HG03175 (cell line): ENCODE data around the gene TSPAN13.

Experiments
- ATAC-seq: cut with Tn5 transposase; IDR thresholded peaks from one replicate; pipeline ENCODE4 v1.9.1; 2021; ENCODE audit warnings: mild to moderate bottlenecking, moderate library complexity; ENCODE audit not compliant: unreplicated experiment

Gene TSPAN13

DNA sequence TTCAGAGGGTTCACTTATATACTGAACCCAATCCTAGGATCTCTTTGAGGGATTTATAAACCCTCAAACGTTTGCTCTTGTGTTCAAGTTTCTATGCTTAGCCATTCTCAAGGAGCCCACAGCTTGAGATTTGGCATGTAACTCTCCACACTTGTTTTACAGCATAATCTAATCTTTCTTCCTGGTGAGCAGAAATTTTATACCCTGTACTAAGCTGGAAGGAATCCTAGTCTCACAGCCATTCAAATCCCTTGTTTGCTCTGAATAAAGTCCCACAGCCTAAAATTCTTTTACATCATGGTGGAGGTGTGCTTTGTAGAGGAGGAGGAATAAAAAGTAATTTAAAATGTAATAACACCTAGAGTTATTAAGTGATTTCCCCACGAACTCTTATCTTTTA, 56.6 kb downstream of the TSPAN13 start:
- ATAC-seq = no peak

DNA sequence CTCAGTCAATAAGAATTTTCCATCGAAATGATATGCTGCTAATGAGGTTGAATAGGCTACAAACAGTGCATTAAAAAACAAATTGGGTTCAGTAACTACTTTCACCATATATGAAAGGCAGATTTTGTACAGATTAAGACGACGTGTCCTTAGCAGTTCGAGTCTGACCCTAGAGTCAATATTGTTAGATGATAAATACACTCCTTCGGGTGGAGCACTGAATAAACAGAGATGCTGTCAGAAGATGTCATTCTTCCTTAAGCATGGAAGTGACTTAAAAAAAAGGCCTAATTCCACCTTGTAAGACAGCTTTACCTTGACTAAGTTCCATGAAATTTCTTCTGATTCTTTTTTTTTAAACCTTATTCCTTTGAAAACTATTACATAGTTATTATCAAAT, 57.0 kb downstream of the TSPAN13 start:
- no peak for ATAC-seq

DNA sequence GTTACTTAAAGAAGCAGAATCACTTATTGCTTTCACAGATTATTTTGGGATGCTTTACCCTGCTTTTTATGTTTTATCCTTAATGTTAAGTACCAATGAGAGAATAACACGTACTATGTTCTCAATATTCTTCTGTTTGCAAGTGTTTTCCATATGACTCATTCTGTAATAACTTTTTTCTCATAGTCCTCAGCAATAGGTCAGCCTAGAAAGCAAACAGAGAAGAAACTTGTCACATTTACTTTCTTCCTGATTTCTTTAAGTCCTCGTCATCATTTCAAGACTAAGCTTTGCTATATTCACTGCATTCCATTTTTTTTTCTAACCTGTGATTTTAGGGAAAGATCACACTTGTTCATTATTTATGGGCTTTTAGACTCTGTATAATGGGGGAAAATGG, 58.0 kb downstream of the TSPAN13 start:
- no peak for ATAC-seq

- ATAC-seq = no peak
Observed at GRCh38 chr7:16812542-16813231, 59.1 kb downstream of the TSPAN13 start.

DNA sequence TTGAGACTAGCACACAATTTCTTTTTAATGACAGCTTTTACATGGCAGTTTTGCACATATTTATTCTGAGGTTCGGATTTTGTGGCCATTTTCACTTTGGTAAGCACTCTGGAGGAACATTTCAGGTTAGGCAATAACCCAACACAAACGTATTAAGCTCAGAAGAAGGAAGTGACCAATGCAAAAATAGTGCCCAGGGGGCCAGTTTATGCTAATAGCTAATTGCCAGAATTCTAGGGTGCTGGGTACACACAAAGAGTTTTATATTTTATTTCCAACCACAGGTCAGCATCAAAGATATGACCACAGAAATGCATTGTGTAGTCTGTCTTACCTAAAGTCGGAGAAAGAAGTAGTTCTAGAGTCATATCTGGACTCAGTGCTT, 59.7 kb downstream of the TSPAN13 start:
- ATAC-seq = no peak

- ATAC-seq = no peak
Observed at GRCh38 chr7:16815001-16815400, 61.4 kb downstream of the TSPAN13 start.

DNA sequence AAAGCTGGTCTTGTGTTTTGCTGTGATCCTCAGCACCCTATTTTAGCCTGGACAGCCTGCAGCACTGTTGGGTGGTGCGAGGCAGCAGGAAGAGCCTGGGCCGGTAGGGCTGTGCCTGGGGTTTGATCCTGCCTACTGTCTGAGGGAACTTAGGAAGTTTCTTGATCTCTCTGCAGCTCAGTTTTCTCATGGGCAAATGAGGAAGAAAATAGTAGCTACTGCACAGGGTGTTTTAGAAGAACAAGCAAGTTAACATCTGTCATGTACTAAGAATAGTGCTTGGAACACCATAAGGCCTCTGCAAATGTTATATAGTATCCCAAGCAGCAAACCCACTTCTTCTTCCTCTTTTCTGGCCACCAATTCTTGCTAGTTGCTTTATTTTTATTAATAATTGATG, 63.3 kb downstream of the TSPAN13 start:
- ATAC-seq = no peak

DNA sequence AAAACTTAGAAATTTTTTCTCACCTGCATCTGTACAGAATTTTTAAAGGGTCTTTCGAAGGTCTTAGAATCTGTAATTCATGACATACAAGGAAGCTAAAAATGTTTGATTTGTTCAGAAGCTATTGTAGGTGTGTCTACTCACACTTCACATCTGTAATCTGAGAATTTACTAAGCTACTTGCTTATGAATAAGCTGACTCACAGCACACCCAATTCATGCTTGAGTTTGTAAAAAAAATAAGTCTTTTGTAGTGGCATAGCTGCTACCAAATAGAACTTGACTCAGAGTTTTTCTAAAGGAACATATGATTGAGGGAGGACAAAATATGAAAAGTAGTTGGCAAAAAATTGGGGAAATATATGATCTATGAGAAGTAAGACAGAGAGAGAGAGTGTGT, 64.0 kb downstream of the TSPAN13 start:
- ATAC-seq = no peak

DNA sequence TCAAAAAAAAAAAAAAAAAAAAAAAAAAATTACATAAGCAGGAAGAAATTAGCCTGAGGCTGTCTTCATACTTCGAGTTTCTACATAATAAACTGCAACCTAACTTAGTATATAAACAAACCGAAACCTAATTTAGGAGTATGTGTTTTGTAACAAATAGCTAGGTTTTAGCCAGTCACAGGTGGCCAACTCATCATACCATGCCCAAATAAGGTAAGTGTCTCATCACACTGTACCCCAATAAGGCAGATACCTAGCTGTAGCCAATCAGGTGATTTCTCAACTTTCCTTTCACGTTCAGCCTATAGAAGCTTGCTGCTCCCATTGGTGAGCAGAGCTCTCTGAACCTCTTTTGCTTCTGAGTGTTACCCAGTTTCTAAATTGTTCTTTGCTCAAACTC, 65.2 kb downstream of the TSPAN13 start:
- ATAC-seq = no peak

GRCh38 chr7:16822029-16822428, 68.5 kb downstream of the TSPAN13 start:
- ATAC-seq = no peak

DNA sequence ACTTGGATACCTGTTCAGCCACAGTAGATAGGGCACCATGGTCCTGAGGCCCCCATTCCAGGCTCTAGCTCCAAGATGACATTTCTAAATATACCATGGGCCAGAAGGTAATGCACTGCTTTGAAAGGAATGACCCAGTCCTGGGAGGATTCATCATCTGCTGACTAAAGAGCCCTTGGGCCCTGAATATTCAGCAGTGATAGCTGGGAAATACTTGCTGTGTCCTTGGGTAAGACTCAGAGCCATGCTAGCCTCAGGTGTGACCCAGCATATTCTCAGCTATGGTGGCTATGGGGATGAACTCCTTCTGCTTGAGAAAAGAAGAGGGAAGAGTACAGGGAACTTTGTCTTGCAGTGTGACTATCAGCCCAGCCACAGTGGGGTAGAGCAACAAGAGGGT, 72.5 kb downstream of the TSPAN13 start:
- ATAC-seq = no peak

GRCh38 chr7:16833373-16833772, 79.8 kb downstream of the TSPAN13 start:
- no peak for ATAC-seq
